IMR-90 (cell line): Measurements from ENCODE around the gene SERPINA9. TPM values are rescaled to one million over a fixed set of nuclear protein-coding genes. Genes with fewer than 3 reads are reported as not detected.

Experiments used
- ATAC-seq: fragments of 200-7000 bp; cut with Tn5 transposase; 2 replicates; pipeline ENCODE4 v1.9.1; 2020; ENCODE audit warnings: low read depth, mild to moderate bottlenecking, moderate library complexity
- BruUV-seq: library from RNA; stranded (reverse); fragments of 400-500 nt; replicated peaks from 2 replicates; lab custom pipeline; 2021; lab: Mats Ljungman, UMichigan
- CTCF ChIA-PET: fragments of 300-600 bp; formaldehyde crosslinking; extraction: SDS; loops from one replicate; lab custom pipeline; 2021; ENCODE audit warnings: antibody characterized with exemption; lab: Yijun Ruan, JAX
- POLR2A ChIA-PET: fragments of 300-600 bp; sonication (Branson Sonifier 250); formaldehyde crosslinking; loops from one replicate; lab custom pipeline; 2022; ENCODE audit warnings: antibody characterized with exemption; ENCODE audit not compliant: unreplicated experiment; lab: Charles Lee
- DNase-seq: peaks from one replicate; pipeline ENCODE4 v3.0.0; 2013
- H2AFZ ChIP-seq: replicated peaks from 2 replicates; pipeline ENCODE3; 2013; ENCODE audit warnings: low read length, mild to moderate bottlenecking; ENCODE audit not compliant: poor library complexity
- H2AK5ac ChIP-seq: 2 replicates; pipeline ENCODE4 v1.6.1; 2013; ENCODE audit warnings: low read depth, low read length, inconsistent platforms
- H2AK9ac ChIP-seq: replicated peaks from 2 replicates; pipeline ENCODE3; 2013; ENCODE audit warnings: mild to moderate bottlenecking, low read depth, low read length, moderate library complexity; ENCODE audit not compliant: poor library complexity
- H2BK120ac ChIP-seq: 2 replicates; pipeline ENCODE4 v1.6.1; 2013; ENCODE audit warnings: low read depth, low read length, inconsistent platforms
- H2BK15ac ChIP-seq: 3 replicates; pipeline ENCODE4 v1.6.1; 2013; ENCODE audit warnings: low read depth, low read length, inconsistent platforms
- H2BK20ac ChIP-seq: 2 replicates; pipeline ENCODE4 v1.6.1; 2013; ENCODE audit warnings: low read depth, mild to moderate bottlenecking, inconsistent platforms, low read length, moderate library complexity
- H2BK5ac ChIP-seq: 2 replicates; pipeline ENCODE4 v1.6.1; 2013; ENCODE audit warnings: mild to moderate bottlenecking, low read depth, low read length, inconsistent platforms; ENCODE audit not compliant: poor library complexity, severe bottlenecking
- H3K14ac ChIP-seq: replicated peaks from 2 replicates; pipeline ENCODE4 v1.6.1; 2013; ENCODE audit warnings: low read depth, low read length, inconsistent platforms
- H3K18ac ChIP-seq: 2 replicates; pipeline ENCODE4 v1.6.1; 2013; ENCODE audit warnings: low read depth, low read length, control low read depth
- H3K23ac ChIP-seq: 2 replicates; pipeline ENCODE4 v1.6.1; 2013; ENCODE audit warnings: low read depth, low read length, inconsistent platforms
- H3K27ac ChIP-seq: 2 replicates; pipeline ENCODE4 v1.5.1; 2013; ENCODE audit warnings: mild to moderate bottlenecking, control low read depth, low read length; ENCODE audit not compliant: insufficient read depth
- H3K27me3 ChIP-seq: 2 replicates; pipeline ENCODE4 v1.6.1; 2013; ENCODE audit warnings: low read length; ENCODE audit not compliant: control insufficient read depth, insufficient read depth
- H3K36me3 ChIP-seq: 2 replicates; pipeline ENCODE4 v1.6.1; 2013; ENCODE audit warnings: low read length, mixed read lengths; ENCODE audit not compliant: control insufficient read depth, insufficient read depth
- H3K4ac ChIP-seq: 2 replicates; pipeline ENCODE4 v1.6.1; 2013; ENCODE audit warnings: low read depth, low read length, inconsistent platforms
- H3K4me1 ChIP-seq: 2 replicates; pipeline ENCODE4 v1.6.1; 2013; ENCODE audit warnings: low read length, mixed read lengths; ENCODE audit not compliant: control insufficient read depth, insufficient read depth
- H3K4me2 ChIP-seq: 2 replicates; pipeline ENCODE4 v1.6.1; 2013; ENCODE audit warnings: low read depth, mild to moderate bottlenecking, control low read depth, low read length, moderate library complexity
- H3K4me3 ChIP-seq: 2 replicates; pipeline ENCODE4 v1.5.1; 2013; ENCODE audit warnings: low read depth, mild to moderate bottlenecking, control low read depth, low read length, moderate library complexity; ENCODE audit not compliant: insufficient read depth
- H3K56ac ChIP-seq: 2 replicates; pipeline ENCODE4 v1.6.1; 2013; ENCODE audit warnings: low read length, inconsistent platforms; ENCODE audit not compliant: insufficient read depth; ENCODE audit errors: extremely low read depth
- H3K79me1 ChIP-seq, 2 experiments: 2 replicates each; pipeline ENCODE4 v1.6.1; 2013; ENCODE audit warnings: low read length in 2 of 2, inconsistent platforms in 1 of 2, low read depth in 1 of 2
- H3K9ac ChIP-seq: 2 replicates; pipeline ENCODE4 v1.6.1; 2013; ENCODE audit warnings: low read depth, low read length, control low read depth
- H3K9me1 ChIP-seq: 2 replicates; pipeline ENCODE4 v1.6.1; 2013; ENCODE audit warnings: low read length, inconsistent platforms; ENCODE audit not compliant: insufficient read depth
- H3K9me3 ChIP-seq: 2 replicates; pipeline ENCODE4 v1.6.1; 2013; ENCODE audit warnings: low read length; ENCODE audit not compliant: control insufficient read depth, insufficient read depth
- H4K20me1 ChIP-seq: 2 replicates; pipeline ENCODE4 v1.6.1; 2013; ENCODE audit warnings: low read length, inconsistent platforms; ENCODE audit not compliant: insufficient read depth
- H4K5ac ChIP-seq: 2 replicates; pipeline ENCODE4 v1.6.1; 2013; ENCODE audit warnings: mild to moderate bottlenecking, low read depth, low read length, control low read depth
- H4K8ac ChIP-seq, 2 experiments: 2 replicates each; pipeline ENCODE4 v1.6.1; 2013; ENCODE audit warnings: low read depth in 2 of 2, low read length in 2 of 2, control low read depth in 1 of 2, inconsistent platforms in 1 of 2
- H4K91ac ChIP-seq: 2 replicates; pipeline ENCODE4 v1.6.1; 2013; ENCODE audit warnings: low read depth, low read length, inconsistent platforms; ENCODE audit not compliant: insufficient read depth
- BHLHE40 ChIP-seq: fragments of 150-350 bp; IDR thresholded peaks from 2 replicates; pipeline ENCODE4 v1.6.1; 2016; ENCODE audit warnings: mild to moderate bottlenecking, low read depth, low read length
- CEBPB ChIP-seq: IDR thresholded peaks from 2 replicates; pipeline ENCODE4 v1.6.1; 2012; ENCODE audit warnings: low read depth, low read length, improper control_type of control experiment
- ELK1 ChIP-seq: fragments of 150-350 bp; IDR thresholded peaks from 2 replicates; pipeline ENCODE4 v1.6.1; 2016; ENCODE audit warnings: low read depth, mild to moderate bottlenecking, low read length, moderate library complexity, borderline replicate concordance
- NFE2L2 ChIP-seq: fragments of 150-350 bp; IDR thresholded peaks from 2 replicates; pipeline ENCODE4 v1.6.1; 2016; ENCODE audit warnings: low read depth, mild to moderate bottlenecking, low read length
- RAD21 ChIP-seq: IDR thresholded peaks from 2 replicates; pipeline ENCODE4 v1.6.1; 2012; ENCODE audit warnings: low read length, improper control_type of control experiment
- RFX5 ChIP-seq: IDR thresholded peaks from 2 replicates; pipeline ENCODE4 v1.8.0; 2012; ENCODE audit warnings: low read depth, mild to moderate bottlenecking, low read length, moderate library complexity
- USF2 ChIP-seq: fragments of 150-350 bp; IDR thresholded peaks from 2 replicates; pipeline ENCODE4 v1.6.1; 2017; ENCODE audit warnings: mild to moderate bottlenecking, antibody characterized with exemption, low read length, low read depth
- WGBS, 2 experiments: methylation state at CpG; one replicate each; pipeline versions ENCODE4 v1.1.5 to v1.1.7; 2013; ENCODE audit warnings: missing lambda C conversion rate in 2 of 2; ENCODE audit not compliant: insufficient read length in 1 of 2; ENCODE audit errors: extremely low coverage in 2 of 2; 5-methylcytosine and 5-hydroxymethylcytosine counted together
- dilution Hi-C: fragments of 300-500 bp; cut with HindIII; formaldehyde crosslinking; loops from one replicate; pipeline ENCODE4 v1.14.3; 2018; ENCODE audit warnings: low sequenced_read_pairs; ENCODE audit not compliant: unreplicated experiment
- in situ Hi-C: fragments of 300-500 bp; cut with MboI; formaldehyde crosslinking; loops from 3 replicates; pipeline ENCODE4 v1.14.3; 2019; ENCODE audit warnings: low sequenced_read_pairs, inconsistent platforms, mixed read lengths
- intact Hi-C: fragments of 100-400 bp; cut with micrococcal nuclease; formaldehyde crosslinking; loops from 2 replicates; pipeline ENCODE4 v1.10.0; 2022
- polyA plus RNA-seq, 3 experiments: library from polyadenylated mRNA; depleted of rRNA; stranded (reverse); fragments of >200 nt; gene quantifications; 2 replicates each; pipeline ENCODE4 v1.2.3, GENCODE V29; 2012; ENCODE audit warnings: low replicate concordance in 1 of 3
- total RNA-seq: library from RNA; depleted of rRNA; stranded (reverse); fragments of >200 nt; gene quantifications from 2 replicates; pipeline ENCODE4 v1.2.3, GENCODE V29; 2012

The SERPINA9 gene
- total and polyA plus RNA-seq, 2 of the 4 experiments (the other 2 are of a cell fraction) = 0.09 to 0.18 TPM

- H3K56ac ChIP-seq = no peak overlapping the region
- H3K4me1 ChIP-seq = no peaks in the 10 kb centered on the region
- no peak overlapping the region for H3K4ac ChIP-seq
- H3K4me2 ChIP-seq = no peak overlapping the region
- ATAC-seq (no peak), DNase-seq (no peak)
- no peak overlapping the region for H2AK5ac ChIP-seq
- no peaks in the 10 kb centered on the region for H3K79me1 ChIP-seq
- TF ChIP-seq USF2 = no peak
- TF ChIP-seq RFX5 = no peak
- TF ChIP-seq NFE2L2 = no peak
- no peak for TF ChIP-seq ELK1
- TF ChIP-seq RAD21 = no peak
- no peak for TF ChIP-seq BHLHE40
- TF ChIP-seq CEBPB = no peak
- H2BK120ac ChIP-seq = no peak overlapping the region
- POLR2A ChIA-PET = no interaction called here
- H3K9ac ChIP-seq = no peak overlapping the region
- intact Hi-C loops (no loop called here), dilution Hi-C loops (no loop called here), in situ Hi-C loops (no loop called here)
- no peak overlapping the region for H4K5ac ChIP-seq
- H3K23ac ChIP-seq = no peak overlapping the region
- H2BK20ac ChIP-seq = no peak overlapping the region
- WGBS, 2 experiments = 79% methylated on average over 3 of the region's 4 CpGs; no CpG with 5 or more reads in 1 of the 2 experiments
- H2BK5ac ChIP-seq = no peak overlapping the region
- no peaks in the 10 kb centered on the region for H3K27me3 ChIP-seq
- H2AFZ ChIP-seq = no peak overlapping the region
- no peak overlapping the region for H2BK15ac ChIP-seq
- no peak overlapping the region for H4K91ac ChIP-seq
- H2AK9ac ChIP-seq = no peak overlapping the region
- no peak overlapping the region for H3K18ac ChIP-seq
- BruUV-seq = no TSS peak
- H3K4me3 ChIP-seq = no peak overlapping the region
- no peak overlapping the region for H4K8ac ChIP-seq
- no peak overlapping the region for H3K27ac ChIP-seq
- H3K9me3 ChIP-seq = 0 out of 2 replicates have a peak, but pooled peaks cover 2% of the 10 kb centered on the region
- CTCF ChIA-PET = interaction anchor here (0.8 kb wide), 1 partner anchor 19 kb away, joined by 3 read pairs; no protein-coding TSS in a partner anchor
- H4K20me1 ChIP-seq = no peaks in the 10 kb centered on the region
- no peak overlapping the region for H3K14ac ChIP-seq
- no peaks in the 10 kb centered on the region for H3K9me1 ChIP-seq
- no peaks in the 10 kb centered on the region for H3K36me3 ChIP-seq
Observed at GRCh38 chr14:94505206-94505605, 29.2 kb upstream of the SERPINA9 start.
